Neural progenitor cell (in vitro differentiated cells): Measurements from ENCODE around the gene AGTRAP. TPM values are rescaled to one million over a fixed set of nuclear protein-coding genes. Genes with fewer than 3 reads are reported as not detected.

ENCODE experiments used
- DNase-seq: peaks from one replicate; pipeline ENCODE4 v3.0.0-alpha.2; 2016; ENCODE audit warnings: low spot score
- H2AFZ ChIP-seq: fragments of 200-600 bp; sonication (generic); replicated peaks from 2 replicates; pipeline ENCODE4 v1.6.1; 2016; ENCODE audit warnings: antibody characterized with exemption
- H3F3A ChIP-seq: fragments of 200-600 bp; sonication (generic); 2 replicates; pipeline ENCODE4 v1.6.1; 2016; ENCODE audit warnings: antibody characterized with exemption, low read depth
- H3K27ac ChIP-seq: fragments of 200-600 bp; sonication (generic); 2 replicates; pipeline ENCODE4 v1.5.1; 2016; ENCODE audit warnings: mild to moderate bottlenecking
- H3K27me3 ChIP-seq: fragments of 200-600 bp; sonication (generic); 2 replicates; pipeline ENCODE4 v1.6.1; 2016; ENCODE audit warnings: mild to moderate bottlenecking, moderate library complexity
- H3K36me3 ChIP-seq: fragments of 200-600 bp; sonication (generic); 2 replicates; pipeline ENCODE4 v1.5.1; 2016
- H3K4me1 ChIP-seq: fragments of 200-600 bp; sonication (generic); 2 replicates; pipeline ENCODE4 v1.6.1; 2016; ENCODE audit warnings: mixed run types
- H3K4me2 ChIP-seq: fragments of 200-600 bp; sonication (generic); 2 replicates; pipeline ENCODE4 v1.6.1; 2016
- H3K4me3 ChIP-seq: fragments of 200-600 bp; sonication (generic); 2 replicates; pipeline ENCODE4 v1.5.1; 2016
- H3K79me2 ChIP-seq: fragments of 200-600 bp; sonication (generic); 2 replicates; pipeline ENCODE4 v1.6.1; 2016; ENCODE audit warnings: low read depth
- H3K9ac ChIP-seq: fragments of 200-600 bp; sonication (generic); 2 replicates; pipeline ENCODE4 v1.6.1; 2016
- H3K9me3 ChIP-seq: fragments of 200-600 bp; sonication (generic); 2 replicates; pipeline ENCODE4 v1.5.1; 2016; ENCODE audit warnings: low read depth
- H4K20me1 ChIP-seq: fragments of 200-600 bp; sonication (generic); 2 replicates; pipeline ENCODE4 v1.6.1; 2016; ENCODE audit warnings: low read depth
- H3K27ac Mint-ChIP-seq: 3 replicates; pipeline ENCODE4 v1.8.0; 2021; ENCODE audit warnings: mixed read lengths
- H3K27me3 Mint-ChIP-seq: 2 replicates; pipeline ENCODE4 v1.8.0; 2022; ENCODE audit warnings: low read depth, mild to moderate bottlenecking, inconsistent platforms, moderate library complexity, mixed read lengths; ENCODE audit not compliant: insufficient read depth
- H3K36me3 Mint-ChIP-seq: 3 replicates; pipeline ENCODE4 v1.8.0; 2021; ENCODE audit warnings: mixed read lengths
- H3K4me1 Mint-ChIP-seq: 3 replicates; pipeline ENCODE4 v1.8.0; 2021; ENCODE audit warnings: mixed read lengths
- H3K4me3 Mint-ChIP-seq: 3 replicates; pipeline ENCODE4 v1.8.0; 2021; ENCODE audit warnings: mild to moderate bottlenecking, moderate library complexity, mixed read lengths
- H3K9me3 Mint-ChIP-seq: 3 replicates; pipeline ENCODE4 v1.8.0; 2020; ENCODE audit warnings: mixed read lengths
- EZH2 ChIP-seq: fragments of 200-600 bp; sonication (generic); IDR thresholded peaks from 2 replicates; pipeline ENCODE4 v1.6.1; 2017; ENCODE audit warnings: antibody characterized with exemption, mild to moderate bottlenecking, moderate library complexity
- EZH2phosphoT487 ChIP-seq: fragments of 200-600 bp; sonication (generic); IDR thresholded peaks from 2 replicates; pipeline ENCODE4 v1.6.1; 2017; ENCODE audit warnings: antibody characterized with exemption
- total RNA-seq: library from RNA; depleted of rRNA; stranded (reverse); fragments of >200 nt; gene quantifications from 2 replicates; pipeline ENCODE4 v1.2.3, GENCODE V29; 2015; ENCODE audit warnings: low replicate concordance
- TF ChIP-seq, protein P1 (sequence below): fragments of 200-600 bp; sonication (generic); IDR thresholded peaks from 2 replicates; pipeline ENCODE4 v1.5.1; 2017; ENCODE audit warnings: antibody characterized with exemption, mild to moderate bottlenecking

AGTRAP gene
- total RNA-seq, 1 donor from 2014 or later, result 12.4 TPM

- no peaks in the 10 kb centered on the region for H3K4me1 ChIP-seq
- Mint-ChIP-seq H3K4me1 (peaks cover 15% of the 10 kb centered on the region), H3K9me3 (no peaks in the 10 kb centered on the region), H3K4me3 (peak overlapping the region; percentile 60), H3K36me3 (peaks cover 5% of the 10 kb centered on the region), H3K27ac (no peak overlapping the region), H3K27me3 (no peaks in the 10 kb centered on the region)
- no peak overlapping the region for H3K4me3 ChIP-seq
- no peak overlapping the region for H3K27ac ChIP-seq
- no peak overlapping the region for H3K4me2 ChIP-seq
- no peak overlapping the region for H3K9ac ChIP-seq
- no peak for DNase-seq
- H3F3A ChIP-seq, result peaks cover 22% of the 10 kb centered on the region
- H3K36me3 ChIP-seq, result no peaks in the 10 kb centered on the region
- no peak overlapping the region for H2AFZ ChIP-seq
- H3K9me3 ChIP-seq, result no peaks in the 10 kb centered on the region
- no peaks in the 10 kb centered on the region for H3K79me2 ChIP-seq
- H4K20me1 ChIP-seq, result peaks cover 20% of the 10 kb centered on the region
- TF ChIP-seq EZH2 (no peak), EZH2phosphoT487 (no peak)
- TF ChIP-seq, protein P1, sequence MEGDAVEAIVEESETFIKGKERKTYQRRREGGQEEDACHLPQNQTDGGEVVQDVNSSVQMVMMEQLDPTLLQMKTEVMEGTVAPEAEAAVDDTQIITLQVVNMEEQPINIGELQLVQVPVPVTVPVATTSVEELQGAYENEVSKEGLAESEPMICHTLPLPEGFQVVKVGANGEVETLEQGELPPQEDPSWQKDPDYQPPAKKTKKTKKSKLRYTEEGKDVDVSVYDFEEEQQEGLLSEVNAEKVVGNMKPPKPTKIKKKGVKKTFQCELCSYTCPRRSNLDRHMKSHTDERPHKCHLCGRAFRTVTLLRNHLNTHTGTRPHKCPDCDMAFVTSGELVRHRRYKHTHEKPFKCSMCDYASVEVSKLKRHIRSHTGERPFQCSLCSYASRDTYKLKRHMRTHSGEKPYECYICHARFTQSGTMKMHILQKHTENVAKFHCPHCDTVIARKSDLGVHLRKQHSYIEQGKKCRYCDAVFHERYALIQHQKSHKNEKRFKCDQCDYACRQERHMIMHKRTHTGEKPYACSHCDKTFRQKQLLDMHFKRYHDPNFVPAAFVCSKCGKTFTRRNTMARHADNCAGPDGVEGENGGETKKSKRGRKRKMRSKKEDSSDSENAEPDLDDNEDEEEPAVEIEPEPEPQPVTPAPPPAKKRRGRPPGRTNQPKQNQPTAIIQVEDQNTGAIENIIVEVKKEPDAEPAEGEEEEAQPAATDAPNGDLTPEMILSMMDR, result no peak
- no peaks in the 10 kb centered on the region for H3K27me3 ChIP-seq
These were observed 15.9 kb upstream of the AGTRAP start for GRCh38 chr1:11720033-11720376.

- TF ChIP-seq EZH2phosphoT487, result no peak
- TF ChIP-seq, protein P1, result no peak
- TF ChIP-seq EZH2, result no peak
- no peak for DNase-seq
- no peak overlapping the region for H2AFZ ChIP-seq
- H3K79me2 ChIP-seq, result no peaks in the 10 kb centered on the region
- H3K4me3 ChIP-seq, result no peak overlapping the region
- Mint-ChIP-seq H3K27ac (no peak overlapping the region), H3K36me3 (peaks cover 5% of the 10 kb centered on the region), H3K4me3 (no peak overlapping the region), H3K9me3 (no peaks in the 10 kb centered on the region), H3K27me3 (peaks cover 2% of the 10 kb centered on the region), H3K4me1 (peaks cover 14% of the 10 kb centered on the region)
- H3K27me3 ChIP-seq, result no peaks in the 10 kb centered on the region
- no peak overlapping the region for H3K27ac ChIP-seq
- H3K9me3 ChIP-seq, result no peaks in the 10 kb centered on the region
- H4K20me1 ChIP-seq, result peaks cover 20% of the 10 kb centered on the region
- no peaks in the 10 kb centered on the region for H3K36me3 ChIP-seq
- H3K4me2 ChIP-seq, result no peak overlapping the region
- H3F3A ChIP-seq, result peaks cover 23% of the 10 kb centered on the region
- peaks cover 5% of the 10 kb centered on the region for H3K4me1 ChIP-seq
- H3K9ac ChIP-seq, result no peak overlapping the region
These were observed 15.4 kb upstream of the AGTRAP start for GRCh38 chr1:11720525-11720924.

- H3K4me1 ChIP-seq, result peaks cover 9% of the 10 kb centered on the region
- Mint-ChIP-seq H3K27me3 (peaks cover 6% of the 10 kb centered on the region), H3K27ac (no peak overlapping the region), H3K4me3 (no peak overlapping the region), H3K36me3 (peaks cover 3% of the 10 kb centered on the region), H3K4me1 (peaks cover 17% of the 10 kb centered on the region), H3K9me3 (no peaks in the 10 kb centered on the region)
- H3K4me3 ChIP-seq, result no peak overlapping the region
- no peak overlapping the region for H3K9ac ChIP-seq
- no peak overlapping the region for H3K27ac ChIP-seq
- no peaks in the 10 kb centered on the region for H3K27me3 ChIP-seq
- H3K4me2 ChIP-seq, result no peak overlapping the region
- H2AFZ ChIP-seq, result no peak overlapping the region
- H3F3A ChIP-seq, result peaks cover 23% of the 10 kb centered on the region
- H4K20me1 ChIP-seq, result peaks cover 20% of the 10 kb centered on the region
- no peaks in the 10 kb centered on the region for H3K36me3 ChIP-seq
- TF ChIP-seq EZH2phosphoT487 (no peak), EZH2 (no peak)
- TF ChIP-seq, protein P1, result no peak
- DNase-seq, result no peak
- no peaks in the 10 kb centered on the region for H3K9me3 ChIP-seq
- no peaks in the 10 kb centered on the region for H3K79me2 ChIP-seq
These were observed 14.6 kb upstream of the AGTRAP start for GRCh38 chr1:11721311-11721710.

DNA sequence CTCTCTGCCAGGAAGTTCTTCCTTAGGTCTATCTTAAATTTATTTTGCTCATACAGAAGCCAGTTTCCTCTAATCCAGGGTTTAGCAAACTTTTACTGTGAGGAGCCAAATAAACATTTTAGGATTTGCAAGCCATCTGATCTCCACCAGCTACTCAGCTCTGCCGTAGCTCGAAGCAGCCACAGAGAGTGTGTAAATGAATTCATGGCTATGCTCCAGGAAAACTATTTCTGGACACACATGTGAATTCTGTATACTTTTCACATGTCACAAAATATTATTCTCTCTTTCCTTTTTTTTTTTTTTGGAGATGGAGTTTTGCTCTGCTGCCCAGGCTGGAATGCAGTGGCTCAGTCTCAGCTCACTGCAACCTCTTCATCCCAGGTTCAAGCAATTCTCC, 13.4 kb upstream of the AGTRAP start:
- H3K27me3 ChIP-seq, result no peaks in the 10 kb centered on the region
- Mint-ChIP-seq H3K36me3 (no peaks in the 10 kb centered on the region), H3K27me3 (peaks cover 8% of the 10 kb centered on the region), H3K4me3 (no peak overlapping the region), H3K4me1 (peaks cover 17% of the 10 kb centered on the region), H3K27ac (no peak overlapping the region), H3K9me3 (no peaks in the 10 kb centered on the region)
- H3K79me2 ChIP-seq, result no peaks in the 10 kb centered on the region
- no peak overlapping the region for H2AFZ ChIP-seq
- H3K9ac ChIP-seq, result no peak overlapping the region
- no peaks in the 10 kb centered on the region for H3K9me3 ChIP-seq
- no peak for DNase-seq
- no peak overlapping the region for H3K27ac ChIP-seq
- TF ChIP-seq EZH2, result no peak
- TF ChIP-seq, protein P1, result no peak
- no peak for TF ChIP-seq EZH2phosphoT487
- H3K4me2 ChIP-seq, result no peak overlapping the region
- no peak overlapping the region for H3K4me3 ChIP-seq
- peaks cover 9% of the 10 kb centered on the region for H3K4me1 ChIP-seq
- peaks cover 20% of the 10 kb centered on the region for H4K20me1 ChIP-seq
- H3K36me3 ChIP-seq, result no peaks in the 10 kb centered on the region
- H3F3A ChIP-seq, result peaks cover 23% of the 10 kb centered on the region
